ENCODE measurements around the gene SREBF1.
A peak's percentile ranks its signal among the peaks of the same experiment; 100 is the strongest.

- TF ChIP-seq CTCF (IDR thresholded peaks at IDR 0.05; ENCODE audit: control extremely low read depth in 1 of 3, insufficient read depth in 1 of 3, low read depth in 1 of 3, low read length in 3 of 3) (no peak), KDM1A (IDR thresholded peaks at IDR 0.05; ENCODE audit: borderline replicate concordance, low read length) (peak; percentile 81; the same call in 1 of the 2 replicates), TAF1 (IDR thresholded peaks at IDR 0.05; ENCODE audit: low read depth, low read length) (no peak), NANOG (IDR thresholded peaks at IDR 0.05; ENCODE audit: insufficient read depth, low read depth, low read length, poor library complexity, severe bottlenecking) (no peak), POLR2AphosphoS5 (IDR thresholded peaks at IDR 0.05; ENCODE audit: low read depth, low read length) (no peak), MAX (IDR thresholded peaks at IDR 0.05) (no peak), YY1 (IDR thresholded peaks at IDR 0.05; ENCODE audit: low read depth, low read length) (no peak), HDAC2 (IDR thresholded peaks at IDR 0.05; ENCODE audit: borderline replicate concordance in 1 of 2, low read depth in 2 of 2, low read length in 2 of 2) (no peak), RAD21 (IDR thresholded peaks at IDR 0.05 in 1 of 2, conservative IDR thresholded peaks at IDR 0.05 in 1 of 2; ENCODE audit: low read depth in 2 of 2, low read length in 2 of 2) (no peak), SUZ12 (IDR thresholded peaks at IDR 0.05; ENCODE audit: low read length) (no peak), GABPA (IDR thresholded peaks at IDR 0.05; ENCODE audit: borderline replicate concordance, insufficient read depth, low read length) (no peak), EGR1 (IDR thresholded peaks at IDR 0.05; ENCODE audit: borderline replicate concordance, low read depth, low read length) (no peak)
These were observed 4.8 kb downstream of the SREBF1 start for GRCh38 chr17:17832032-17832363.
